Activated T-cell treated with anti-CD3 and anti-CD28 coated beads for 48 hours (primary cell): ENCODE results near the gene SZRD1.
"Not testable (repeated sequence)": the region's sequence is repeated elsewhere in the genome, so short reads cannot be mapped to it uniquely, and the experiment has no call there.

Source experiments
- DNase-seq: peaks from one replicate; pipeline ENCODE4 v3.0.0-alpha.2; 2020; ENCODE audit warnings: low read depth

The SZRD1 gene, protein sequence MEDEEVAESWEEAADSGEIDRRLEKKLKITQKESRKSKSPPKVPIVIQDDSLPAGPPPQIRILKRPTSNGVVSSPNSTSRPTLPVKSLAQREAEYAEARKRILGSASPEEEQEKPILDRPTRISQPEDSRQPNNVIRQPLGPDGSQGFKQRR

DNA sequence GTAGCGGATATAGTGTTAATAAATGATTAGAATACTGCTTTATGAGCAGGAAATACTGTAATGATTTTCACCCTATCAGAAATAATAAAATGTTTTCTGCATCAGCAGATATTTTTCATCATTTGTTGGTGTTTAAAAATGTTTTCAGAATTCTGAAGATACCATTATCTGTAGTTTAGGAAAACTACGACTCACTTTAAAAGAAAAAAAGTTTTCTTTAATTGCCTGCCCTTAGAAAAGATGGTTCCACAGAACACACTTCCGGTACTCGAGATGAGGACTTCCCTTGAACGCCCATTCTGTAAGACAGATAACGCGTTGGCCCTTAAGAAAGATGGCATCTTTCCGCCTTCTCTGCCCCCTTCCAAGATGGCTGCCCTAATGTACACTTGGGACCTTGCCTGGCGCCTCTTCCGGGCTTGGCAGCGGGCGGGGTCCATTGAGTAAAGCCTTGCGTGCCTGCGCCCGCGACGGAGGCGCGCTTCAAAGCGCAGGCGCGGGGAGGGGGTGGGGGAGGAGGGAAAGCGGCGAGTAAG, at the start of gene SZRD1:
SZRD1 (plus strand) TSS at position 521 of the 536 bp plus-strand sequence. CDS start 16 bp downstream, outside the sequence.
- DNase-seq: peak; percentile 94

DNA sequence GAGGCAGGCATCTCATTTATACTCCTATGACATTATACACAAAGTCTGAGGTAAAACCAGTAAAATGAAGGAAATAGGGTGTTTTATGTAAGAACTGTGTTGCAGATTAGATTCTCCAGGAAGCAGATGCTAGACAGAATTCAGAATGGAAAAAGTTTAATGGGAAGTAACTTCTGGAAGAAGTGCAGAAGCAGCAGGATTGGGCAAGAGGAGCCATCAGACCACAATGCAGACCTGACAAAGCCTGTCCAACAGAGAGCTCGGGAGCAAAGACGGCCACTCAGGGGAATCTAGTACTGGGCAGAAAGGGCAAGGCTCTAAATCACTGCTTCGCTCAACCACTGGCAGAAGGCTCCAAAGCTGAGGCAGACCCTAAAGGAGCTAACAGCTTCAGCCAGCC, 48.5 kb upstream of the SZRD1 start:
- no peak for DNase-seq

DNA sequence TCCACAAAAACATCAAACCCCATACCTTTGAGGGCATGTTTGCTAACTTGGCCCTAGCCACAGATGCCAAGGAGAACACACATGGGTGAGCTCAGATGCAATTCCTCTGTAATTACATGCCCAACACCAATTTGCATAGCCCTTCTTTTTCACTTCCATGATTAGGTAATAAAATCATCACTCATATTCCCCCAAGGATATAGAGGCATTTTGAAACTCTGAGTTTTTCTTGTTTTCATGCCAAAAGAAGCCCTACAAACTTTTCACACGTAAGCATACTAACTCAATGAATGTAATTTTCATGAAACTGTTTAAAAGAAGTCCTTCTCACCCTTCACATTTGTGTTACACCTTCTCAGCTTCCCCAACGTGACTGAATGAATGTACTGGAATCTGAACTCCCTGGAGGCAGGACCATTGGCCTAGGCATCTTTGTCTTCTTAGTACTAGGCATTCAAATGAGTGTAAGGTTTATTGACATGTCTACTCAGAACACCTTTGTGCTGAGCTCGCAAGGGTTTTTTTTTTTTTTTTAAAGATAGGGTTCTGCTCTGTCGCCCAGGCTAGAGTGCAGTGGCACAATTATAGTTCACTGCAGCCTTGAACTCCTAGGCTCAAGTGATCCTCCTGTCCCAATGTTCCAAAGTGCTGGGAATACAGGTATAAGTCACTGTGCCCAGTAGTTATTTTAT, 45.7 kb upstream of the SZRD1 start:
- no peak for DNase-seq

DNA sequence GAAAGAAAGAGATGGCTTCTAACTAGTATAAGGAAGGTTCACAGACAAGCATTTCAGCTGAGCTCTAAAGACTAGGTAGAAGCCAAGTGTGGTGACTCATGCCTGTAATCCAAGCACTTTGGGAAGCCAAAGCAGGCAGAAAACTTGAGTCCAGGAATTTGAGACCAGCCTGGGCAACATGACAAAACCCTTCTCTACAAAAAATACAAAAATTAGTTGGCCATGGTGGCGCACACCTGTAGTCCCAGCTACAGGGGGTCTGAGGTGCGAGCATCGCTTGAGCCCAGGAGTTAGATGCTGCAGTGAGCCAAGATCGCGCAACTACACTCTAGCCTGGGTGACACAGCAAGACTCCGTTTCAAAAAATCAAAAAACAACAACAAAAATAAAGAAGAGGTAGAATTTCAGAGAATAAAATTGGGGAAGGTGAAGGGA, 42.6 kb upstream of the SZRD1 start:
- no peak for DNase-seq

DNA sequence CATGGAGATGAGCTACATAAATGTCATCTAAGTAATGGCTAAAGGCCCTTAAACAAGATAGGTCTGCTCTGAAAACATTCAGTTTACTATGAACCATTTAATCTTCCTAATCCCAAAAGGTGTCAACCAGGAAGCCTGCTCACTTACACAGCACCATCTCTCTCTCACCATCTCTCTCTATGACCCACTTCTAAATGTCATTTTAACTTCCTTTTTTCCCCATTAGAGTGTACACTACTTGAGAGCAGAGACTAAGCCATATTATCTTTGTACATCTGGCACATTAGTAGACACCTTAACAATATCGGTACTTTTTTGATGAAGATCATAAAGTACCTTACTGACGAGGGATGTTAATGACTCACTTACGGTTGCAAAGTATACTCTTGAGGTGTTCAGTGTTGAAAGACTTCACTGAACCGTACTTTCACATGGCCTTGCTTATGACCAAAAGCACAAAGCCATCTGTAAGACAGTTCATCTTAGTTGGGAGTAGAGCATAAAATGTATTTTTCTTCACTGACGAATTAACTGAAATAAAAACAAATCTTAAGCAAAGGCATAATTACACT, 40.1 kb upstream of the SZRD1 start:
- DNase-seq: no peak

DNA sequence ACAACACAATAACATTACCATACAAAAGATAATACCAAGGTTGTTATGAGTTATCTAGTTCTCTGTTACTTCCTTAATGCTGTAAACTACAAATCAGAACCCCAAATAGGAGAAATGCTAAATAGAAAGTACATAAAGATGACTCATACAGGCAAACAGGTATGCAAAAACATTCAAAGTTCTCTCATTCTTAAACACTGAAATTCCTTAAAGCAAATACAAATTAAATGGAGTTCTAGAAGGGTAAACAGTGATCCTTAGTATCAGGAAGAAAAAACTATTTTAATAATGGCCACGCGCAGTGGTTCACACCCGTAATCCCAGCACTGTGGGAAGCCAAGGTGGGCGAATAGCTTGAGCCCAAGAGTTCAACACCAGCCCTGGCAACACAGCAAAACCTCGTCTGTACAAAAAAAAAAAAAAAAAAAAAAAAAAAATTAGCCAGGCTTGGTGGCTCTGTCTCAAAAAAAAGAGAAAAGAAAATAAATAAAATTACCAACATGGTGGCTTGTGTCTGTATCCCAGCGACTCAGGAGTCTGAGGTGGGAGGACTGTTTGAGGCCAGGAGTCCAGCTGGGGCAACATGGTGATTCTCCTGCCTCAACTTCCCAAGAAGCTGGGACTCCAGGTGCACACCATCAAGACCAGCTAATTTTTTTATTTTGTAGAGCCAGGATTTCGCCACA, 32.2 kb upstream of the SZRD1 start:
- DNase-seq: no peak

DNA sequence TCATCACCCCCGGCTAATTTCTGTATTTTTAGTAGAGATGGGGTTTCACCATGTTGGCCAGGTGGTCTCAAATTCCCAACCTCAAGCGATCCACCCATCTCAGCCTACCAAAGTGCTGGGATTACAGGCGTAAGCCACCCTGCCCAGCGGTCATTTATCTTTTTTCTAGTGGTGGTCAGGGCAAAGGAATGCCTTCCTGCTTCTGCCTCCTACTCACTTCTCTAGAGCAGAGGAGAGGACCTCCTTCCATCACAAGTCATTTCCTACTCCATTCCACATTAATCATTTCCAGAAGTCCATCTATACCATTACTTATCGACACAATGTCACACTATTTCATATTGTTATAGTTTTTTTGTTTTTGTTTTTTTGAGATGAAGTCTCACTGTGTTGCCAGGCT, 28.1 kb upstream of the SZRD1 start:
- no peak for DNase-seq

DNA sequence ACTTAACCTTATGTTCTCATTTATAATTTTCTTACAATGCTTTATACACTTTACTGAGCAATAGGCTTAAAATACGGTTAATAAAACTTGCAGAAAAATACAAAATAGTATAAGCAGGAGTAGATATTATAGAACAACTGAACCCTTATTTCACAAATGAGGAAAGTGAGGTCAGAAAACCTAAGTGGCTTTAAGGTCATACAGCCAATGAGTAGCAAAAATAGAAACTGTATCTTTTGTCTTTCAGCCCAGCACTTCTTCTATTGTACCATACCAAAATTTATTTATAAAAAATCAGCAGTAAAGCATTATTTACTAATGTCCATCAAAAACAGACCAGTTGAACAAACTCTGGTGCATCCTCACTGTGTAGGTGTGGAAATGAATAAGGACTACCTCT, 26.4 kb upstream of the SZRD1 start:
- DNase-seq: no peak

DNA sequence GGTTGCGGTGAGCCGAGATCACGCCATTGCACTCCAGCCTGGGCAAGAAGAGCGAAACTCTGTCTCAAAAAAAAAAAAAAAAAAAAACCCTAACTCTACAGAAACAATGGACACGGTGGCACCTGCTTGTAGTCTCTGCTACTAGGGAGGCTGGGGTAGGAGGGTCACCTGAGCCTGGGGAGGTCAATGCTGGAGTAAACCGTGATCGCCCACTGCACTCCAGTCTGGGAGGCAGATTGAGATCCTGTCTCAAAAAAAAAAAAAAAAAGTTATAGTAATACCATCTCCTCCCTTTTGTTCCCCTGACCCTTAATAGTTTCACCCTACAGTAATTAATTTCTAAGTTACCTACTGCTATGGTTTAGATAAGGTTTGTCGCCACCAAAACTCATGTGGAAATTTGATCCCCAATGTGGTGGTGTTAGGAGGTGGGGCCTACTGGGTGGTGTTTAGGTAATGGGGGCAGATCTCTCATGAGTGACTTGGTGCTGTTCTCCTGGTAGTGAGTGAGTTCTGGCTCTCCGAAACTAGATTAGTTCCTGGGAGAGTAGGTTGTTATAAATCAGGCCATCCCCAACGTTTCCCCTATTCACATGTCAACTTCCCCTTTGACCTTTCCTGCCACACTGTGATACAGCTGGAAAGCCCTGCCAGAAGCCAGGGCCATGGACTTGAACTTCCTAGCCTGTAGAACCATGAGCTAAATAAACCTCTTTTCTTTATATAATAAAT, 24.5 kb upstream of the SZRD1 start:
- no peak for DNase-seq

DNA sequence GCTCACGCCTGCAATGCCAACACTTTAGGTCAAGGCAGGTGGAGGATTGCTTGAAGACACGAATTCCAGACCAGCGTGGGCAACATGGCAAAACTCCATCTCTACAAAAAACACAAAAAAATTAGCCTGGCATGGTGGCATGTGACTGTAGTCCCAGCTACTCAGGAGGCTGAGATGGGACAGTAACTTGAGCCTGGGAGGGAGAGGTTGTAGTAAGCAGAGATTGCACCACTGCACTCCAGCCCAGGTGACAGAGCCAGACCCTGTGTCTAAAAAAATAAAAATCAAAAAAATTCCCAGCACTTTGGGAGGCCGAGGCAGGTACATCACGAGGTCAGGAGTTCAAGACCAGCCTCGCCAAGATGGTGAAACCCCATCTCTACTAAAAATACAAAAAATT, 23.8 kb upstream of the SZRD1 start:
- DNase-seq: not testable (repeated sequence)

DNA sequence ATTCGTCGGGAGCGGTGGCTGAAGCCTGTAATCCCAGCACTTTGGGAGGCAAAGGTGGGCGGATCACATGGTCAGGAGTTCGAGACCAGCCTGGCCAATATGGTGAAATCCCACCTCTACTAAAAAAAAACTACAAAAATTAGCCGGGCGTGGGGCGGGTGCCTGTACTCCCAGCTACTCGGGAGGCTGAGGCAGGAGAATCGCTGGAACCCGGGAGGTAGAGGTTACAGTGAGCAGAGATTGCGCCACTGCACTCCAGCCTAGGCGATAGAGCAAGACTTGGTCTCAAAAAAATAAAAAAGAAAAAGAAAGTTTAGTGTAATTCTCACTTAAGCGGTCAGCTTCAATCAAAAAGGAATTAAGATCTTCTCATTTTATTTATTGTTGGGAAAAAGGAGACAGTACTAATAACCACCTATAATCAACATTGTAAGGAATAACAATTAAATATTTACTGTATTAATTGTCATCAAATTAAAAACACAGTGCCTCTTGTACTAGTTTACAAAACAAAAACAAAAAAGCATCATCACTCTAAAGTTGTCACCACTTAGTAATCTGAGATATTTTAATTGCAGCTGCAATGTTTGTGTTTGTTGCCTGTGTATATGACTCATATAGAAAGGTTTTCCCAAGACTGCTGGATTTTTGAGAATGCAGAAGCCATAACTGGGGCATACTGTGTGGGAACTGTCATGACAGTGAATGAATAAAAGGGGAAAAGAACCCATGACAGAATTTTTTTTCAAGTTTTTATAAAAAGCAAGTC, 18.4 kb upstream of the SZRD1 start:
- DNase-seq: no peak

DNA sequence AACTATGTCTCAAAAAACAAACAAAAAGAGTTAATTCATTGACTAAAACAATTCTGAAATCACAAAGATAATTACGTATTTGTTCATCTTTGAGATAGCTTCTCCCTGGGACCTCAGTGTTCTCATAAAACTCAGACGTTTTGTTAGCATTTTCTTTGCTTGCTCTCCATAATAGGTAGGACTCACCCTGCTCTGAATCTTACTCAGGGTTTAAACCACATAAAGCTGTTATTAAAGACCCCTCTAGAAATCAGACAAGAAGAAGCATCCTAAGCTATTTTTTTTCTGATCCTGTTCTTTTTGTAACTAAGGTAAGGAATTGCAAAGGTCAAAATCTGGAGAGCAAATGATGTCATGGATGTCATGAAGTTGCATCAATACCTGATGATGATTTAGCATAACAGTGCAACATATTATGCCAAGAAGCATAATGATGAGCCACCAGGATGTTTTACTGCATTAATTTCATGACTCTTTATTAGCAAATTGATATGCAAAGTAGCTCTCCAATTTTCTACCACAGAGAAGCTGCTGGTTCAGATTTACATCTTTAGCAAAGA, 17.1 kb upstream of the SZRD1 start:
- DNase-seq: no peak

DNA sequence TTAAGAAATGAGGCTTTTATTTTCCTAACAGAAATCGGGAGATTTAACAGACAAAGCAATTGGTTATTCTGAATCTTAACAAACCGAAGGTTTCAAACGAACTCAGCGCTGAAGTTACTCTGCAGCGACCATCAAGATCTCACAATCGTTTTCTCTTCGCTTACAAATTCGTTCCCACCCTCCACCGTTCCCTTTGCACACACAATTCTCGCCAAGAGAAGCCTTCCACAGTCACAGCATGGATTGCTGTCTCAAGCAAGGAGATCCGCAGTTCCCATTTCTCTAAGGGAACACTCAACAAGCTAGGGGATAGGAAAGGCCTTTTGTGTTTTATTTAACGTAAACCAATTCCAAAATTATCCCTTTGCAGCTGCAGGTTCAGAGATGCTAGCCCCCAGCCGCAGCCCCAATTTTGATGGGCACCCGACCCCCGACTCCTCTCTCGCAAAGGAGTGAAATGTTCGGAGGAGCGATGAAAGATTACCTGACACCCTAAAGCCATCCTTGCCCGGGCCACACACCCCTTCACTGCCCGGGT, 15.5 kb upstream of the SZRD1 start:
- DNase-seq: no peak

DNA sequence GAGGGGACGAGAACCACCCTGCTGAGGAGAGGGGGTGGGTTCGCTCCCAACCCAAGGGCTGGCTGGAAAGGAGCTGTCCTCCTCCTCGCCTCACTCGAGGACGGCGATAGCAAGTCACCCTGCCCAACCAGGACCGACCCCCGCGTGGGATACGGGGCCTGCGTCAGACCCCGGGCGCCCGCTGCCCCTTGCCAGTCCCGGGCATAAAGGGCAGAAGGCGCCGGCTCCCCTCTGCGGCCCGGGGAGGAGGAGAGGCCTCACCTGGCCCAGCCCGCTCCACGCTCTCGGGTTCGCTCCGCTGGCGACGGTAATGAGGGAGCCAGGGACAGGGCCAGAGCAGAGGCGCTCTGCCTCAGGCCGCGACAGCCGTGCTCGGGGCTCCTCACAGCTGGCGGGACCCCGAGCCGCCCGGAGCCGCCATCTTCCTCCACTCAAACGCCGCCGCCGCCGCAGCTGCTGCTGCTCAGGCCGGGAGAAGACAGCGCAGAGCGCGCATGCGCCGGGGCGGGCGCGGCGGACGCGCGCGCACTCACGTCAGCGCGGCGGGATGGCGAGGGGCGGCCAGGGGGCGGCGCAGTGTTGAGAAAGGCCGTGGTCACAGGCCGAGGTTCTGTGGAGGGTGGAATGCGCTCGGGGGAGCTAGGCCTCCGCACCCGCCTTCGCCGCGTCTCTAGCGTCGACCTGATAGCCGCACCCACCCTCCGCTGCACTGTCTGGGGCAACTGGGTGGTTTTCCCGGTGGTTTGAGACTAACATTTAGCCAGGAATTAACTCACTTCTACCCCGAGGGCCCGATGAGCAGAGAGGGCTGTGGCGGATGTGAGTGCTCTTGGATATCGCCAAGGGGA, 14.8 kb upstream of the SZRD1 start, which contains the start of gene FBXO42:
FBXO42 (minus strand) TSS at position 487 of the 848 bp plus-strand sequence. CDS start 37,062 bp downstream, outside the sequence.
- DNase-seq: peak; percentile 95

DNA sequence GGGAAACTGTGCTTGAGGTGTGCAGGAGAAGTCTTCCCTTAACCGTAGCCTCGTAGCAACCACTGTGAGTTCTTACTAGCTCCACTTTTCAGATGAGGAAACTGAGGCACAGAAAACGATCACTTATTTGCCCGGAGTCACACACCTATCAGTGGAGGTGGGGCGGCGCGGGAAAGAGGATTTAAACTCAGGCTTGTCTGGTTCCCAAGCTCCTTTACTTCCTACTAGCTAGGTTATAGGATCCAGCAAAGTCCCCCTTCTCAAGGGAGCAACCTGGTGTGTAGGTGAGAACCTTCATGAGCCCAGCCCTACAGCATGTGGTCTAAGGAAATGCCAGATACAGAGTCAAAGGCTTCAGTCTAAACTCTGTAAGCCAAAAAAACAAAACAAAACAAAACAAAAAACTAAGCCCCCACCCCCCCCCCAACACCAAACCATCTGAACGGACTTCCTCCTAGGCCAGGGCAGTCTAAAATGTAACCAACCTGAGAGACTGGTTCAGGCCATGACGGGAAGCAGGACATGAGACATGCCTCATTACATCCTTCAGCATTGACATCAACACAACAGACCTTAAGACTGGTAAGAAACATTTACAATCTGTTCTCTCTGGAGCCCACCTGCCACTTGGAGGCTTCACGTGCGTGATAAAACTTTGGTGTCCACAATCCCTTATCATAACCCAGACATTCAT, 14.1 kb upstream of the SZRD1 start:
- no peak for DNase-seq

DNA sequence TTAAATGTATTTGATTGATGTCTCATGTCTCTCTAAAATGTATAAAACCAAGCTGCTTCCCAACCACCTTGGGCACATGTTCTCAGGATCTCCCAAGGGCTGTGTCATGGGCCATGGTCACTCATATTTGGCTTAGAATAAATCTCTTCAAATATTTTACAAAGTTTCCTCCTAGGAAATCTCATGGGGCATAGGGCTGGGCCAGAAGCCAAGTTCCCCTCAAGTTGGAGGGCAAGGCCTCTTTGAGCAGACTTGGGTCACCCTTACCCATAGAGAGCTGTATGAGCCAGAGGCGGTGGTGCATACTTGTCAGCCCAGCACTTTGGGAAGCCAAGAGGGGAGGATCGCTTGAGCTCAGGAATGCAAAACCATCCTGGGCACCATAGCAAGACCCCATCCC, 12.4 kb upstream of the SZRD1 start:
- DNase-seq: no peak

DNA sequence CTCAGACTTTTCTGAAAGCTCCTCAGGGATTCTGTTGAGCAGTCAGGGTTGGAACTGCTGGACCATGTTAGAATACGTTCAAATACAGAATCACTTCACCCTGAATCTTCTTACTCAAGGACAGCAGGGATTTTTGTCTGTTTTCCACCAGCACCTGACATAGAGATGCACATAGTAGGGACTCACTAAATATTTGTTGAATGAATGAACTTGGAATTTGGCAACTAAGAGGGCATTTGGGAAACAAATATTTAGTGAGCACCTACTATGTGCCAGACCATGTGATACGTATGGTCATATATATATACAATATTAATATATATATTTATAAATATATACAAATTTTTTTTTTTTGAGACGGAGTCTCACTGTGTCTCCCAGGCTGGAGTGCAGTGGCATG, 10.2 kb upstream of the SZRD1 start:
- DNase-seq: no peak

DNA sequence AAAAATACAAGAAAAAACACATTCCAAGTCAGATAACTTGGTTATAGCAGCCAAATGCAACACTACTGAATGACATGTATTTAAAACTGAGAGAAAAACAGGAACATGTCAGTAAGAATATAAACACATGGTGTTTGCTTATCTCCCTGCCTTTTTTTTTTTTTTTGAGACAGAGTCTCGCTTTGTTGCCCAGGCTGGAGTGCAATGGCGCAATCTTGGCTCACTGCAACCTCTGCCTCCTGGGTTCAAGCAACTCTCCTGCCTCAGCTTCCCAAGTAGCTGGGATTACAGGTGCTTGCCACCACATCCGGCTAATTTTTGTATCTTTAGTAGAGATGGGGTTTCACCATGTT, 1.9 kb upstream of the SZRD1 start:
- DNase-seq: not testable (repeated sequence)
